Frontal cortex (tissue), 4 donors: Measurements from ENCODE around the gene TULP4. TPM values are rescaled to one million over a fixed set of nuclear protein-coding genes. Genes with fewer than 3 reads are reported as not detected.

Source experiments
- DNase-seq, 2 donors: peaks; one replicate each; pipeline ENCODE4 v3.0.0; 2012; ENCODE audit warnings: low spot score in 2 of 2
- FAIRE-seq: peaks from 2 replicates; lab custom pipeline; 2012; peaks lifted over from hg19 to GRCh38; lab: Jason Lieb, UNC
- small RNA-seq: library from RNA; depleted of rRNA; stranded (forward); fragments of <200 nt; gene quantifications from one replicate; pipeline ENCODE3, GENCODE V24; 2014
- total RNA-seq: library from RNA; depleted of rRNA; stranded (reverse); fragments of >200 nt; gene quantifications from one replicate; pipeline ENCODE4 v1.2.3, GENCODE V29; 2014
- donor health status: control.
- donor health status: control.
- donor health status: control.

Gene TULP4
- total RNA-seq, 1 donor from 2014 or later, result 1,613 TPM

- FAIRE-seq (no peak), DNase-seq (peak; percentile 88 to 91)
These were observed 247.9 kb downstream of the TULP4 start, which contains the start of gene TMEM181 for GRCh38 chr6:158559895-158560835. TSS of gene TMEM181 (plus strand) at chr6:158560091. CDS start at chr6:158560225, 134 bp downstream.

GRCh38 chr6:158560836-158561320, 248.6 kb downstream of the TULP4 start:
- no peak for FAIRE-seq
- DNase-seq, result no peak

Small RNAs within 50 kb of the gene (small RNA-seq; reads per million reads assigned to genes)
- 0.08 reads per million for gene RN7SL173P

Other genes starting within 250 kb of the TULP4 start
- gene SERAC1, start 144.2 kb upstream of the TULP4 start, total RNA-seq, result 17.5 TPM
- gene GTF2H5, start 144.1 kb upstream of the TULP4 start, total RNA-seq, result 20.0 TPM
- gene TMEM181, start 247.6 kb downstream of the TULP4 start, total RNA-seq, result 64.0 TPM